Activated CD4-positive, alpha-beta T cell treated with anti-CD3 and anti-CD28 coated beads for 36 hours (primary cell): ENCODE measurements around the gene GJA3. TPM values are rescaled to one million over a fixed set of nuclear protein-coding genes. Genes with fewer than 3 reads are reported as not detected.

Experiments used
- ATAC-seq: fragments of 200-7000 bp; cut with Tn5 transposase; one replicate; pipeline ENCODE4 v1.10.0; 2021; ENCODE audit warnings: mild to moderate bottlenecking, moderate library complexity
- CTCF ChIA-PET: fragments of 350-600 bp; sonication (Branson Sonifier 250); formaldehyde crosslinking; loops from one replicate; lab custom pipeline; 2021; ENCODE audit warnings: antibody characterized with exemption; lab: Charles Lee
- POLR2A ChIA-PET: fragments of 350-600 bp; sonication (Branson Sonifier 250); formaldehyde crosslinking; loops from one replicate; lab custom pipeline; 2021; ENCODE audit warnings: antibody characterized with exemption, inconsistent platforms; lab: Charles Lee
- DNase-seq: peaks from one replicate; pipeline ENCODE4 v3.0.0-alpha.2; 2020
- H3K27ac Mint-ChIP-seq: one replicate; pipeline ENCODE4 v1.8.0; 2021; ENCODE audit warnings: mixed read lengths
- H3K27me3 Mint-ChIP-seq: one replicate; pipeline ENCODE4 v1.8.0; 2021; ENCODE audit warnings: mixed read lengths
- H3K36me3 Mint-ChIP-seq: one replicate; pipeline ENCODE4 v1.8.0; 2021; ENCODE audit warnings: low read depth, mixed read lengths
- H3K4me1 Mint-ChIP-seq: one replicate; pipeline ENCODE4 v1.8.0; 2021; ENCODE audit warnings: mixed read lengths
- H3K4me3 Mint-ChIP-seq: one replicate; pipeline ENCODE4 v1.8.0; 2021; ENCODE audit warnings: mild to moderate bottlenecking, moderate library complexity, mixed read lengths
- H3K9me3 Mint-ChIP-seq: one replicate; pipeline ENCODE4 v1.8.0; 2021; ENCODE audit warnings: low read depth, mixed read lengths
- intact Hi-C, 2 experiments: fragments of 100-400 bp; cut with DNase I in 1 of 2; cut with micrococcal nuclease in 1 of 2; formaldehyde crosslinking; loops; one replicate each; pipeline versions ENCODE4 v1.14.2 to v1.15.1; 2022 to 2024; cut with DNase I, micrococcal nuclease
- total RNA-seq, 2 experiments: library from RNA; stranded (reverse); gene quantifications; one replicate each; pipeline ENCODE4 v1.2.3, GENCODE V29; 2021

Gene GJA3
- total RNA-seq, 2 experiments from 2014 or later, result 0.26 to 0.32 TPM

- ChIA-PET CTCF (interaction anchor here (0.8 kb wide), 1 partner anchor 516 kb away, joined by 3 read pairs; no protein-coding TSS in a partner anchor), POLR2A (interaction anchor here (0.6 kb wide), 1 partner anchor 35 kb away, joined by 3 read pairs; no protein-coding TSS in a partner anchor)
- no peaks in the 10 kb centered on the region for H3K4me1 Mint-ChIP-seq
- ATAC-seq (no peak), DNase-seq (no peak)
- H3K4me3 Mint-ChIP-seq, result no peak overlapping the region
- peaks cover 13% of the 10 kb centered on the region for H3K27me3 Mint-ChIP-seq
- H3K9me3 Mint-ChIP-seq, result no peaks in the 10 kb centered on the region
- intact Hi-C loops, result no loop called here
- H3K27ac Mint-ChIP-seq, result no peak overlapping the region
- H3K36me3 Mint-ChIP-seq, result no peaks in the 10 kb centered on the region
Observed at GRCh38 chr13:20109037-20109436, 51.8 kb downstream of the GJA3 start.

GRCh38 chr13:20106742-20107141 is 54.1 kb downstream of the GJA3 start:
- H3K27ac Mint-ChIP-seq, result no peak overlapping the region
- ChIA-PET POLR2A (no interaction called here), CTCF (interaction anchor here (0.5 to 2.0 kb wide), 3 partner anchors 9 to 18 kb away, joined by 3 to 6 read pairs (median 4); no protein-coding TSS in a partner anchor)
- DNase-seq, result no peak
- H3K27me3 Mint-ChIP-seq, result peaks cover 24% of the 10 kb centered on the region
- H3K36me3 Mint-ChIP-seq, result no peaks in the 10 kb centered on the region
- intact Hi-C loops, result no loop called here
- no peaks in the 10 kb centered on the region for H3K9me3 Mint-ChIP-seq
- ATAC-seq, result no peak
- H3K4me3 Mint-ChIP-seq, result no peak overlapping the region
- H3K4me1 Mint-ChIP-seq, result no peaks in the 10 kb centered on the region

GRCh38 chr13:20105161-20105689 is 55.6 kb downstream of the GJA3 start:
- Mint-ChIP-seq H3K4me1 (no peaks in the 10 kb centered on the region), H3K36me3 (no peaks in the 10 kb centered on the region), H3K27me3 (peaks cover 33% of the 10 kb centered on the region), H3K27ac (no peak overlapping the region), H3K9me3 (no peaks in the 10 kb centered on the region), H3K4me3 (no peak overlapping the region)
- POLR2A ChIA-PET, result no interaction called here
- intact Hi-C loops, result no loop called here
- CTCF ChIA-PET, result no interaction called here
- DNase-seq (no peak), ATAC-seq (no peak)

GRCh38 chr13:20102525-20103180 is 58.2 kb downstream of the GJA3 start:
- POLR2A ChIA-PET, result no interaction called here
- H3K4me3 Mint-ChIP-seq, result no peak overlapping the region
- H3K9me3 Mint-ChIP-seq, result no peaks in the 10 kb centered on the region
- CTCF ChIA-PET, result no interaction called here
- H3K4me1 Mint-ChIP-seq, result no peaks in the 10 kb centered on the region
- DNase-seq (no peak), ATAC-seq (no peak)
- H3K36me3 Mint-ChIP-seq, result no peaks in the 10 kb centered on the region
- H3K27me3 Mint-ChIP-seq, result peaks cover 38% of the 10 kb centered on the region
- intact Hi-C loops, result no loop called here
- H3K27ac Mint-ChIP-seq, result no peak overlapping the region

GRCh38 chr13:20101467-20102316 is 59.2 kb downstream of the GJA3 start:
- Mint-ChIP-seq H3K4me1 (no peaks in the 10 kb centered on the region), H3K4me3 (no peak overlapping the region), H3K27me3 (peaks cover 40% of the 10 kb centered on the region), H3K27ac (no peak overlapping the region), H3K36me3 (no peaks in the 10 kb centered on the region), H3K9me3 (no peaks in the 10 kb centered on the region)
- CTCF ChIA-PET, result interaction anchor here (0.8 to 0.9 kb wide), 2 partner anchors 52 to 117 kb away, joined by 3 read pairs; no protein-coding TSS in a partner anchor
- POLR2A ChIA-PET, result interaction anchor here (0.6 to 0.8 kb wide), 2 partner anchors 163 to 339 kb away, joined by 3 to 10 read pairs; no protein-coding TSS in a partner anchor
- DNase-seq (no peak), ATAC-seq (no peak)
- intact Hi-C loops, result no loop called here

- Mint-ChIP-seq H3K4me1 (no peaks in the 10 kb centered on the region), H3K36me3 (no peaks in the 10 kb centered on the region), H3K27ac (no peak overlapping the region), H3K9me3 (no peaks in the 10 kb centered on the region), H3K27me3 (peaks cover 30% of the 10 kb centered on the region), H3K4me3 (no peak overlapping the region)
- ChIA-PET CTCF (no interaction called here), POLR2A (no interaction called here)
- DNase-seq (no peak), ATAC-seq (no peak)
- intact Hi-C loops, result no loop called here
Observed at GRCh38 chr13:20099319-20099718, 61.5 kb downstream of the GJA3 start.

- Mint-ChIP-seq H3K27ac (no peak overlapping the region), H3K4me1 (no peaks in the 10 kb centered on the region), H3K36me3 (no peaks in the 10 kb centered on the region), H3K9me3 (no peaks in the 10 kb centered on the region), H3K4me3 (no peak overlapping the region), H3K27me3 (peaks cover 3% of the 10 kb centered on the region)
- DNase-seq (no peak), ATAC-seq (no peak)
- CTCF ChIA-PET, result interaction anchor here (1.2 kb wide), 1 partner anchor 25 kb away, joined by 3 read pairs; no protein-coding TSS in a partner anchor
- POLR2A ChIA-PET, result no interaction called here
- intact Hi-C loops, result no loop called here
Observed at GRCh38 chr13:20093951-20094350, 66.9 kb downstream of the GJA3 start.

- ATAC-seq, result no peak
- POLR2A ChIA-PET, result no interaction called here
- intact Hi-C loops, result loop anchor here in 1 of 2 experiments (2.0 kb wide), 1 partner anchor 72 kb away; no protein-coding TSS in a partner anchor
Observed at GRCh38 chr13:20090349-20090748, 70.5 kb downstream of the GJA3 start.

More at GRCh38 chr13:20090349-20090748, 70.5 kb downstream of the GJA3 start:
- Mint-ChIP-seq H3K36me3 (peaks cover 5% of the 10 kb centered on the region), H3K4me1 (no peaks in the 10 kb centered on the region), H3K4me3 (no peak overlapping the region), H3K27me3 (no peaks in the 10 kb centered on the region), H3K9me3 (no peaks in the 10 kb centered on the region), H3K27ac (no peak overlapping the region)
- CTCF ChIA-PET, result interaction anchor here (1.7 kb wide), 1 partner anchor 69 kb away, joined by 3 read pairs; no protein-coding TSS in a partner anchor
- no peak for DNase-seq

Other genes with a start within 250 kb of the GJA3 start
- 10 to 100 TPM; 54.2 to 59.9 TPM for gene ZMYM2, start 202.3 kb downstream of the GJA3 start, total RNA-seq
- gene GJB2, start 31.9 kb upstream of the GJA3 start, total RNA-seq, result 1 to 10 TPM; 9.0 to 9.9 TPM
- 1 to 10 TPM; 2.7 to 2.9 TPM for gene GJB6, start 71.3 kb upstream of the GJA3 start, total RNA-seq